GM12874 (cell line): ENCODE measurements around the gene ETS2.

ENCODE experiments used
- TF ChIP-seq, protein P1 (sequence below): IDR thresholded peaks from 2 replicates; pipeline ENCODE4 v1.5.1; 2011; ENCODE audit warnings: low read depth, mild to moderate bottlenecking, control low read depth, low read length, moderate library complexity; ENCODE audit not compliant: insufficient read depth

Gene ETS2

DNA sequence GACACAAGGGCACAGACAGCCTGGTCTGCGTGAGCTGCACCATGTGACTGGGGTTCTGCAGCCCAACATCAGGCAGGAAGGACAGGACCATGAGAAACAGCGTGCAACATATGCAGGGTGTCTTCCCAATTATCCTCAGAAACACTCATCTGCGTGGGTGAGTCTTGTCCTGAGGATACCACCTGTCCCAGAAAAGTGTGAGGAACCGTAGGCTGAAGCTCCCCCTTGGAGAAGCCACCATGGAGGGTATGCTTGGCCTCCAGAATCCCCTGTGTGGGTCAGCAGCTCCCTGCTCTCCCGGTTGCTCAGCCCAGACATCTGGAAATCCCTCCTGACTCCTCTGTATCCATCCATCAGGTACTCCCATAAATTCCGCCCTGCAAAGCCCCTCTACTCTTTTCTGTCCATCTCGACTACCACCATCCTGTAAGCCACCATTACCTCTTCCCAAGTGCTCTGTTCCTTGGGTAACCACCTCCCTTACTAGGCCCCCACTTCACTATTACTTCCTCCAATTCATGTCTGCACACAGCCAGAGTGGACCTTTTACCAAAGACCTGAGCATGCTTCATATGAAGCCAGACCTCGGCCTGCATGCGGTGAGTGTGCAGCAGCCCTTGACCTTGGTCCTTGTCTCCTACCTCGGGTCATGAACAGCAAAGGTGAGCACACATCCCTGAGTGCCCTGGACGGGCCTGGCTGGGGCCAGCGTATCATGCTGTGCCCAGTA lies 33.0 kb downstream of the ETS2 start:
- TF ChIP-seq, protein P1, sequence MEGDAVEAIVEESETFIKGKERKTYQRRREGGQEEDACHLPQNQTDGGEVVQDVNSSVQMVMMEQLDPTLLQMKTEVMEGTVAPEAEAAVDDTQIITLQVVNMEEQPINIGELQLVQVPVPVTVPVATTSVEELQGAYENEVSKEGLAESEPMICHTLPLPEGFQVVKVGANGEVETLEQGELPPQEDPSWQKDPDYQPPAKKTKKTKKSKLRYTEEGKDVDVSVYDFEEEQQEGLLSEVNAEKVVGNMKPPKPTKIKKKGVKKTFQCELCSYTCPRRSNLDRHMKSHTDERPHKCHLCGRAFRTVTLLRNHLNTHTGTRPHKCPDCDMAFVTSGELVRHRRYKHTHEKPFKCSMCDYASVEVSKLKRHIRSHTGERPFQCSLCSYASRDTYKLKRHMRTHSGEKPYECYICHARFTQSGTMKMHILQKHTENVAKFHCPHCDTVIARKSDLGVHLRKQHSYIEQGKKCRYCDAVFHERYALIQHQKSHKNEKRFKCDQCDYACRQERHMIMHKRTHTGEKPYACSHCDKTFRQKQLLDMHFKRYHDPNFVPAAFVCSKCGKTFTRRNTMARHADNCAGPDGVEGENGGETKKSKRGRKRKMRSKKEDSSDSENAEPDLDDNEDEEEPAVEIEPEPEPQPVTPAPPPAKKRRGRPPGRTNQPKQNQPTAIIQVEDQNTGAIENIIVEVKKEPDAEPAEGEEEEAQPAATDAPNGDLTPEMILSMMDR, result no peak

DNA sequence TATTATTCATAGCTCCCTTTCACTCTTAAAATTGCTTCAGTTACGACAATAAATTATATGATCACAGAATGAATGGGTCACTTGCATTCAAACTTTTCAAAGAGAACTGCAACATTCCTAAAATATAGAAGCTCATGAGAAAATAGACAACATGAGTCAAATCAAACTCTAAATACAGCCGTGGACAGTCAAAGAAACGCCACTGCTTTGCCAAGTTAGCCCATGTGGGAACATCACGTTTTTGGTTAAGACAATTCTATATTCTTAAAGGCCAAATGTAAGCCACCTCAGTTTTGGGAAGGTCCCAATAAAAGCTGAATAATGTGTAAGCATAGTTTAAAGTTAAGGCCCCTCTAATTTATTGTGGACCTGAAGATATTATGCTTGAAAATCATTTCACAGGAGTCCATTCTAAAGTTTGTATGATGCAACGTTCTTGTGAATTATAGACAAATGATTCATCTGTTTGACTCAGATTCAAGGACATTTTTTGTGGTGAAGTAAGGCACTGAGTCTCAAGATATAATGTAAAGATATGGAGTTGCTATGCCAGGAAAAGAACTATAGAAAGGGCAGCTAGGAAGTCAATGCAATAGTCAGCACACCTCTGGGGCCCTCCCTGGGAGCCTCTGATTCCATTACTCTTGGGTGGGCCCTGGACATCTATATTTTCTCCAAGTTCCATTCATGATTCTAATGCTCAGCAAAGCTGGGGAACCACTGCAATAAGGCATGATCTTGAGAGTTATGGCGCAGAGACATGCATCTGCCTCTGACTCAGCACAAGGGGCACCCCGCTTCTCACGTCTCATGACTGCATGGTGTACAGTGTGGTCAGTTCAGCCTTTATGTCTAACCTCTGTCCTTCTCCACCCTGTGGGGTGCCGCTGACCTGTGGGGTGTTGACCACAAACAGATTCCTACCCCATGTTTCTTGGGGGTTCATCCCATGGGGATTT lies 33.9 kb downstream of the ETS2 start:
- TF ChIP-seq, protein P1, result no peak

DNA sequence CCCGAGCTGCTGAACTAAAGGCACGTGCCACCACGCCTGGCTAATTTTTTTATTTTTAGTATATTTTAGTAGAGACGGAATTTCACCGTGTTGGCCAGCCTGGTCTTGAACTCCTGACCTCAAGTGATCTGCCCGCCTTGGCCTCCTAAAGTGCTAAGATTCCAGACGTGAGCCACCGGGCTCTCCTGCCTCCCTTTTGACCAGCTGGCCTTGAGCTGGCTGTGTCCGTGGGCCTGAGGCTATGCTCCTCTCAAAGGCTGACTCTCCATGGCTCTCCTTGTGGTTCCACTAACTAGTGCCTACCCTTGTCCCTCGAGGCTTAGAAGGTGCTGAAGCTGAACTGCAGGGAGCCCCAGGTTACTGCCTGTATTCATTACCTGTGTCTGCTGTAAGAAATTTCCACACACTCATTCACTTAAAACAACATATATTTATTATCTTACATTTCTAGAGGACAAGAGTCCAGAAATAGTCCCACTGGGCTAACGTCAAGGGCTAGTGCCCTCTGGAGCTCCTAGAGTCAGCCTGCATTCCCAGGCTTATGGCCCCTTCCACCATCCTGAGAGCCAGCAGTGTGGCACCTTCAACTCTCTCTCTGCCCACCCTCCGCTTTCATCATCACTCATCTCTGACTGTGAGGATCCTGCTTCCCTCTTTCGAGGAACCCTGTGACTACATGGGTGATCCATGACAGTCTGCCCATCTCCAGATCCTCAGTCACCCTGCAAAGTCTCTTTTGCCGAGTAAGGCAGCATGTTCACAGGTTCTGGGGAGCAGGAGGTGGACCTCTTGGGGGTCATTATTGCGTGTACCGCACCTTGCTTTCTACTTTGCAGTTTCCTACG lies 34.9 kb downstream of the ETS2 start:
- TF ChIP-seq, protein P1, result no peak

DNA sequence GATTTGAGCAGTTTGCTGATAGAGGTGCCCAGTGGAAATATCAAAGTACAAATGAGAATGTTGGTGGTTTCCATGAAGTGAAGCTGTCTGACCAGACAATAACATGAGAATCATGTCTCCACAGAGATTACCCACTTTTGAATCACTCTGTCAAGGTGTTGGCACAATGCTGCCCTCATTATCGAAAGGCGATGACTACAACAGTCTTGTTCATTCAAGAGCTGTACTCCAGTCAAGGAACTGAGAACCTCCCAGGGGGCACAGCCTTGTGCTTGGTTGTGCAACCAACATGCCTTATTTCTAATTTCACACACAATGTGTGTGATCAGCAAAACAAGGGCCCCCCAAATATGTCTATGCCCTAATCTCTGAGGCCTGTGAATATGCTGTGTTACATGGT lies 35.7 kb downstream of the ETS2 start:
- TF ChIP-seq, protein P1, result no peak

DNA sequence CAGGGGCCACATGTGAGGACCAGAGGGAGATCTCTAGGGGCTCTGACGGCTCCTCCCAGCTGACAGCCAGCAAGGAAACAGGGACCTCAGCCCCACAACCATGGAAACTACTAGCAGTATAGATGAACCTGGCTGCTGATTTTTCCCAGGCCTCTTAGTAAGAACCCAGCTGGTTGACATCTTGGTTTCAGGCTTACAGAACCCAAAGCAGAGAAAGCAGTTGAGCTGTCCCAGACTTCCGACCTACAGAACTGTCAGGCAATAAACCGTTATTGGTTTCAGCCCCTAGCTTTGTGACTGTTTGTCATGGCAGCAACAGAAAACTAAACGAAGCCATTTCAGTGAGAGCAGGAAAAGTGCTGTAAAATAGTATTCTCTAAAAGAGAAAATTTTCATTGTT lies 36.4 kb downstream of the ETS2 start:
- TF ChIP-seq, protein P1, result no peak

DNA sequence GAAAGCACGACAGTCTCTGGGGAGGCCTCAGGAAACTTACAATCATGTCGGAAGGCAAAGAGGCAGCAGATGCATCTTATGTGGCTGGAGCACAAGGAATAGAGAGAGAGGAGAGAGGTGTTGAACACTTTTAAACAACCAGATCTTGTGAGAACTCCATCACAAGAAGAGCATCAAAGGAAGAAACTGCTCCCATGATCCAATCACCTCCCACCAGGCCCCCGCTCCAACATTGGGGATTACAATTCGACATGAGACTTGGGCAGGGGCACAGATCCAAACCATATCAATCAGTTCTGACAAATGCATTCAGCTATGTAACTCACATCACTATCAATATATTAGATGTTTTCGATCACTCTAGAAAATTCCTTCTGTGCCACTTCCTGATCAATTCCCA lies 37.6 kb downstream of the ETS2 start:
- TF ChIP-seq, protein P1, result no peak
